ENCODE measurements around the gene DCST2.

Gene DCST2

GRCh38 chr1:155077346-155077745 is 43.8 kb upstream of the DCST2 start:
- no peaks in the 10 kb centered on the region for H3K9me3 ChIP-seq (ENCODE audit: insufficient read depth, low read depth, low read length)
- no peaks in the 10 kb centered on the region for H3K36me3 ChIP-seq (ENCODE audit: insufficient read depth, low read depth, low read length)
- peaks cover 20% of the 10 kb centered on the region for H3K4me1 ChIP-seq (ENCODE audit: insufficient read depth, low read length)
- no peak overlapping the region for H3K4me3 ChIP-seq (ENCODE audit: low read length)
- H3K9ac ChIP-seq (ENCODE audit: low read depth, low read length), result no peak overlapping the region
- H3K27ac ChIP-seq (ENCODE audit: low read length), result no peak overlapping the region
- peaks cover 82% of the 10 kb centered on the region for H3K27me3 ChIP-seq (ENCODE audit: insufficient read depth, low read length)

- Histone ChIP-seq H3K9ac (ENCODE audit: low read depth, low read length) (no peak overlapping the region), H3K27ac (ENCODE audit: low read length) (no peak overlapping the region), H3K9me3 (ENCODE audit: insufficient read depth, low read depth, low read length) (no peaks in the 10 kb centered on the region), H3K4me1 (ENCODE audit: insufficient read depth, low read length) (peaks cover 23% of the 10 kb centered on the region), H3K36me3 (ENCODE audit: insufficient read depth, low read depth, low read length) (no peaks in the 10 kb centered on the region), H3K27me3 (ENCODE audit: insufficient read depth, low read length) (peaks cover 82% of the 10 kb centered on the region), H3K4me3 (ENCODE audit: low read length) (no peak overlapping the region)
Measured at GRCh38 chr1:155076371-155076770, 42.8 kb upstream of the DCST2 start.

- H3K9ac ChIP-seq (ENCODE audit: low read depth, low read length), result no peak overlapping the region
- H3K9me3 ChIP-seq (ENCODE audit: insufficient read depth, low read depth, low read length), result no peaks in the 10 kb centered on the region
- peaks cover 80% of the 10 kb centered on the region for H3K27me3 ChIP-seq (ENCODE audit: insufficient read depth, low read length)
- no peak overlapping the region for H3K27ac ChIP-seq (ENCODE audit: low read length)
- no peak overlapping the region for H3K4me3 ChIP-seq (ENCODE audit: low read length)
- H3K4me1 ChIP-seq (ENCODE audit: insufficient read depth, low read length), result peaks cover 21% of the 10 kb centered on the region
- H3K36me3 ChIP-seq (ENCODE audit: insufficient read depth, low read depth, low read length), result no peaks in the 10 kb centered on the region
Measured at GRCh38 chr1:155075535-155075934, 42.0 kb upstream of the DCST2 start.

GRCh38 chr1:155073377-155074242 is 40.0 kb upstream of the DCST2 start:
- no peak overlapping the region for H3K4me3 ChIP-seq (ENCODE audit: low read length)
- no peak overlapping the region for H3K9ac ChIP-seq (ENCODE audit: low read depth, low read length)
- no peak overlapping the region for H3K27ac ChIP-seq (ENCODE audit: low read length)
- no peaks in the 10 kb centered on the region for H3K9me3 ChIP-seq (ENCODE audit: insufficient read depth, low read depth, low read length)
- peaks cover 64% of the 10 kb centered on the region for H3K27me3 ChIP-seq (ENCODE audit: insufficient read depth, low read length)
- H3K4me1 ChIP-seq (ENCODE audit: insufficient read depth, low read length), result peaks cover 21% of the 10 kb centered on the region
- H3K36me3 ChIP-seq (ENCODE audit: insufficient read depth, low read depth, low read length), result peaks cover 9% of the 10 kb centered on the region

- peaks cover 16% of the 10 kb centered on the region for H3K36me3 ChIP-seq (ENCODE audit: insufficient read depth, low read depth, low read length)
- H3K4me1 ChIP-seq (ENCODE audit: insufficient read depth, low read length), result peaks cover 18% of the 10 kb centered on the region
- no peak overlapping the region for H3K27ac ChIP-seq (ENCODE audit: low read length)
- H3K4me3 ChIP-seq (ENCODE audit: low read length), result no peak overlapping the region
- no peaks in the 10 kb centered on the region for H3K9me3 ChIP-seq (ENCODE audit: insufficient read depth, low read depth, low read length)
- H3K27me3 ChIP-seq (ENCODE audit: insufficient read depth, low read length), result peaks cover 55% of the 10 kb centered on the region
- no peak overlapping the region for H3K9ac ChIP-seq (ENCODE audit: low read depth, low read length)
Measured at GRCh38 chr1:155072531-155073289, 39.1 kb upstream of the DCST2 start.

- Histone ChIP-seq H3K9ac (ENCODE audit: low read depth, low read length) (peak overlapping the region; percentile 66; the same call in 1 of the 2 replicates), H3K4me3 (ENCODE audit: low read length) (peak overlapping the region; percentile 77; the same call in 1 of the 2 replicates), H3K27ac (ENCODE audit: low read length) (no peak overlapping the region), H3K27me3 (ENCODE audit: insufficient read depth, low read length) (peaks cover 45% of the 10 kb centered on the region), H3K4me1 (ENCODE audit: insufficient read depth, low read length) (peaks cover 18% of the 10 kb centered on the region), H3K9me3 (ENCODE audit: insufficient read depth, low read depth, low read length) (no peaks in the 10 kb centered on the region), H3K36me3 (ENCODE audit: insufficient read depth, low read depth, low read length) (peaks cover 23% of the 10 kb centered on the region)
Measured at GRCh38 chr1:155071701-155072100, 38.1 kb upstream of the DCST2 start.

- H3K9me3 ChIP-seq (ENCODE audit: insufficient read depth, low read depth, low read length), result no peaks in the 10 kb centered on the region
- no peak overlapping the region for H3K27ac ChIP-seq (ENCODE audit: low read length)
- peak overlapping the region; percentile 77 for H3K4me3 ChIP-seq (ENCODE audit: low read length)
- peaks cover 31% of the 10 kb centered on the region for H3K36me3 ChIP-seq (ENCODE audit: insufficient read depth, low read depth, low read length)
- H3K9ac ChIP-seq (ENCODE audit: low read depth, low read length), result peak overlapping the region; percentile 66; the same call in 1 of the 2 replicates
- peaks cover 18% of the 10 kb centered on the region for H3K4me1 ChIP-seq (ENCODE audit: insufficient read depth, low read length)
- H3K27me3 ChIP-seq (ENCODE audit: insufficient read depth, low read length), result peaks cover 44% of the 10 kb centered on the region
Measured at GRCh38 chr1:155070721-155071569, 37.4 kb upstream of the DCST2 start.

- Histone ChIP-seq H3K27me3 (ENCODE audit: insufficient read depth, low read length) (peaks cover 41% of the 10 kb centered on the region), H3K4me3 (ENCODE audit: low read length) (peak overlapping the region; percentile 77), H3K36me3 (ENCODE audit: insufficient read depth, low read depth, low read length) (peaks cover 31% of the 10 kb centered on the region), H3K9me3 (ENCODE audit: insufficient read depth, low read depth, low read length) (no peaks in the 10 kb centered on the region), H3K4me1 (ENCODE audit: insufficient read depth, low read length) (peaks cover 19% of the 10 kb centered on the region), H3K9ac (ENCODE audit: low read depth, low read length) (peak overlapping the region; percentile 66; the same call in 1 of the 2 replicates), H3K27ac (ENCODE audit: low read length) (no peak overlapping the region)
Measured at GRCh38 chr1:155070158-155070621, 36.6 kb upstream of the DCST2 start.

GRCh38 chr1:155069551-155070157 is 36.1 kb upstream of the DCST2 start:
- Histone ChIP-seq H3K9ac (ENCODE audit: low read depth, low read length) (no peak overlapping the region), H3K36me3 (ENCODE audit: insufficient read depth, low read depth, low read length) (peaks cover 31% of the 10 kb centered on the region), H3K9me3 (ENCODE audit: insufficient read depth, low read depth, low read length) (no peaks in the 10 kb centered on the region), H3K4me1 (ENCODE audit: insufficient read depth, low read length) (peaks cover 23% of the 10 kb centered on the region), H3K4me3 (ENCODE audit: low read length) (peak overlapping the region; percentile 77; the same call in 1 of the 2 replicates), H3K27ac (ENCODE audit: low read length) (no peak overlapping the region), H3K27me3 (ENCODE audit: insufficient read depth, low read length) (peaks cover 36% of the 10 kb centered on the region)

GRCh38 chr1:155068599-155068998 is 35.0 kb upstream of the DCST2 start:
- Histone ChIP-seq H3K27ac (ENCODE audit: low read length) (no peak overlapping the region), H3K27me3 (ENCODE audit: insufficient read depth, low read length) (peaks cover 32% of the 10 kb centered on the region), H3K9me3 (ENCODE audit: insufficient read depth, low read depth, low read length) (no peaks in the 10 kb centered on the region), H3K4me1 (ENCODE audit: insufficient read depth, low read length) (peaks cover 23% of the 10 kb centered on the region), H3K9ac (ENCODE audit: low read depth, low read length) (no peak overlapping the region), H3K4me3 (ENCODE audit: low read length) (no peak overlapping the region), H3K36me3 (ENCODE audit: insufficient read depth, low read depth, low read length) (peaks cover 31% of the 10 kb centered on the region)

- H3K27ac ChIP-seq (ENCODE audit: low read length), result no peak overlapping the region
- peaks cover 12% of the 10 kb centered on the region; the same call in 1 of the 2 replicates for H3K4me1 ChIP-seq (ENCODE audit: insufficient read depth, low read length)
- H3K36me3 ChIP-seq (ENCODE audit: insufficient read depth, low read depth, low read length), result peaks cover 31% of the 10 kb centered on the region
- peaks cover 26% of the 10 kb centered on the region for H3K27me3 ChIP-seq (ENCODE audit: insufficient read depth, low read length)
- H3K9ac ChIP-seq (ENCODE audit: low read depth, low read length), result no peak overlapping the region
- no peak overlapping the region for H3K4me3 ChIP-seq (ENCODE audit: low read length)
- no peaks in the 10 kb centered on the region for H3K9me3 ChIP-seq (ENCODE audit: insufficient read depth, low read depth, low read length)
Measured at GRCh38 chr1:155066777-155067176, 33.2 kb upstream of the DCST2 start.

Data from iPS-20b (cell line).